Osteocyte (in vitro differentiated cells): ENCODE measurements around the gene VPS9D1. TPM values are rescaled to one million over a fixed set of nuclear protein-coding genes. Genes with fewer than 3 reads are reported as not detected.
"Not testable (repeated sequence)": the region's sequence is repeated elsewhere in the genome, so short reads cannot be mapped to it uniquely, and the experiment has no call there.

Experiments
- DNase-seq: peaks from one replicate; pipeline ENCODE4 v3.0.0; 2021; ENCODE audit warnings: mixed read lengths; ENCODE audit not compliant: unreplicated experiment; ENCODE audit errors: extremely low spot score
- H3K27ac Mint-ChIP-seq: one replicate; pipeline ENCODE4 v1.8.0; 2021; ENCODE audit warnings: mild to moderate bottlenecking, mixed read lengths; ENCODE audit not compliant: unreplicated experiment
- H3K27me3 Mint-ChIP-seq: one replicate; pipeline ENCODE4 v1.8.0; 2021; ENCODE audit warnings: mixed read lengths; ENCODE audit not compliant: unreplicated experiment
- H3K36me3 Mint-ChIP-seq: one replicate; pipeline ENCODE4 v1.8.0; 2021; ENCODE audit warnings: mixed read lengths; ENCODE audit not compliant: unreplicated experiment
- H3K4me1 Mint-ChIP-seq: one replicate; pipeline ENCODE4 v1.8.0; 2021; ENCODE audit warnings: mixed read lengths; ENCODE audit not compliant: unreplicated experiment
- H3K4me3 Mint-ChIP-seq: one replicate; pipeline ENCODE4 v1.8.0; 2021; ENCODE audit warnings: mild to moderate bottlenecking, moderate library complexity, mixed read lengths; ENCODE audit not compliant: unreplicated experiment
- H3K9me3 Mint-ChIP-seq: one replicate; pipeline ENCODE4 v1.8.0; 2021; ENCODE audit warnings: mixed read lengths; ENCODE audit not compliant: unreplicated experiment
- total RNA-seq: library from RNA; stranded (reverse); gene quantifications from 2 replicates; pipeline ENCODE4 v1.2.1, GENCODE V29; 2021
- TF ChIP-seq, protein P1 (sequence below): fragments of 200-600 bp; sonication (generic); IDR thresholded peaks from 2 replicates; pipeline ENCODE4 v1.5.0; 2021; ENCODE audit warnings: antibody characterized with exemption, mild to moderate bottlenecking, moderate library complexity

Gene VPS9D1
- total RNA-seq, 1 donor from 2014 or later: 22.0 TPM

DNA sequence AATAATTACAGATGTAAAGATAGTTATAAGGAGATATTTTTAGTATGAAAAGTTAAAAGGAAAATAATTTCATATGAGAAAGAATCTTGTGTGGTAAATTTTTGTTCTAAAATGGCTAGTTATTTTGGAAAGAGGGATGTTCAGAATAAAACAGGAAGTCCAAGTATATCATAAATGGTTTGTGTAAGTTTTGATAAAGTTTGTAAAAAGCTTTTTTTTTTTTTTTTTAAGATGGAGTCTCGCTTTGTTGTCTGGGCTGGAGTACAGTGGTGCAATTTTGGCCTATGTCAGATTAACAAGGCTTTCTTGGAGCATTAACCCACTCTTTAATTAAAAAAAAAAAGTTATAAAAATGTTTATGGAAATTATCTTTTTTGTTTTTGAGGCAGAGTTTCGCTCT lies 42.4 kb downstream of the VPS9D1 start:
- DNase-seq: no peak
- Mint-ChIP-seq H3K27me3 (no peaks in the 10 kb centered on the region), H3K4me1 (no peaks in the 10 kb centered on the region), H3K36me3 (peaks cover 3% of the 10 kb centered on the region), H3K4me3 (no peak overlapping the region), H3K9me3 (no peaks in the 10 kb centered on the region), H3K27ac (no peak overlapping the region)
- TF ChIP-seq, protein P1, sequence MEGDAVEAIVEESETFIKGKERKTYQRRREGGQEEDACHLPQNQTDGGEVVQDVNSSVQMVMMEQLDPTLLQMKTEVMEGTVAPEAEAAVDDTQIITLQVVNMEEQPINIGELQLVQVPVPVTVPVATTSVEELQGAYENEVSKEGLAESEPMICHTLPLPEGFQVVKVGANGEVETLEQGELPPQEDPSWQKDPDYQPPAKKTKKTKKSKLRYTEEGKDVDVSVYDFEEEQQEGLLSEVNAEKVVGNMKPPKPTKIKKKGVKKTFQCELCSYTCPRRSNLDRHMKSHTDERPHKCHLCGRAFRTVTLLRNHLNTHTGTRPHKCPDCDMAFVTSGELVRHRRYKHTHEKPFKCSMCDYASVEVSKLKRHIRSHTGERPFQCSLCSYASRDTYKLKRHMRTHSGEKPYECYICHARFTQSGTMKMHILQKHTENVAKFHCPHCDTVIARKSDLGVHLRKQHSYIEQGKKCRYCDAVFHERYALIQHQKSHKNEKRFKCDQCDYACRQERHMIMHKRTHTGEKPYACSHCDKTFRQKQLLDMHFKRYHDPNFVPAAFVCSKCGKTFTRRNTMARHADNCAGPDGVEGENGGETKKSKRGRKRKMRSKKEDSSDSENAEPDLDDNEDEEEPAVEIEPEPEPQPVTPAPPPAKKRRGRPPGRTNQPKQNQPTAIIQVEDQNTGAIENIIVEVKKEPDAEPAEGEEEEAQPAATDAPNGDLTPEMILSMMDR: no peak

DNA sequence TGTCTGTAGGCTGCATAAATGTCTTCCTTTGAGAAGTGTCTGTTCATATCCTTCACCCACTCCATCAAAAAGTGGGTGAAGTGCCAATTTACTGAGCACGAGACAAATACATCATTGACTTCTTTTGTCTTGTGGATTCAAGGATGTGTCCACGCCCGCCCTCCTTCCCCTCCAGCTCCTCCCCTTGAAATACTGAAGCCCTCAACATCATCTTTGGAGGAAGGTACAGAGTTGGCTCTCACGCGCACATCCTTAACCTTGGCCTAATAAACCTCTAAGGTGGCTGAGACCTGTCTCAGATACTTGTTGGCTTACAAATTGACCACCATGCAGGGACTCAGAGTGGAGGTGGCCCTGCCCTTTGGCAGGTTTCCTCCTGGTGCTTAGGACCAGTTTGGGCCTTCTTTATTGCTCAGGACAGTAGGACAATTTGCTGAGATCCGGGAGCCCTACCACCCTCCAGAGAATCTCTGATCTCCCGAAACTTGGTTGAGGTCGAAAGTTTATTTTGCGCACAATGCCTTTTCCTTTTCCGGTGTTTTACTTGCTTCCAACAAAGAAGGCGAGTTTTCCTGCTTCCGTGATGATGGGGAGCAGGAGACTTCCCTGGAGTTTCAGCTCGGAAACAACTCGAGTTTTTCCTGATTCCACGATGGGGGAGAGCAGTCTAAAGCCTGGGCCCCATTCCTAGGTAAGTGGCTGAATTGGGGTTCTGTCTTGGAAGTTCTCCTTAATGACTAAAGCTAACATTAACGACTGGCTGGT lies 48.3 kb downstream of the VPS9D1 start:
- Mint-ChIP-seq H3K27me3 (no peaks in the 10 kb centered on the region), H3K27ac (no peak overlapping the region), H3K4me3 (no peak overlapping the region), H3K36me3 (no peaks in the 10 kb centered on the region), H3K4me1 (peaks cover 2% of the 10 kb centered on the region), H3K9me3 (no peaks in the 10 kb centered on the region)
- no peak for DNase-seq
- TF ChIP-seq, protein P1: no peak

DNA sequence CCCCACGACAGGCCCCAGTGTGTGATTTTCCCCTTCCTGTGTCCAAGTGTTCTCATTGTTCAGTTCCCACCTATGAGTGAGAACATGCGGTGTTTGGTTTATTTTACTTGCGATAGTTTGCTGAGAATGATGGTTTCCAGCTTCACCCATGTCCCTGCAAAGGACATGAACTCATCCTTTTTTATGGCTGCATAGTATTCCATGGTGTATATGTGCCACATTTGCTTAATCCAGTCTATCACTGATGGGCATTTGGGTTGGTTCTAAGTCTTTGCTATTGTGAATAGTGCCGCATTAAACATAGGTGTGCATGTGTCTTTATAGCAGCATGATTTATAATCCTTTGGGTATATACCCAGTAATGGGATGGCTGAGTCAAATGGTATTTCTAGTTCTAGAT lies 49.1 kb downstream of the VPS9D1 start:
- H3K36me3 Mint-ChIP-seq, H3K4me1 Mint-ChIP-seq, DNase-seq: not testable (repeated sequence)

GRCh38 chr16:89670496-89671431 lies 49.9 kb downstream of the VPS9D1 start:
- Mint-ChIP-seq H3K27ac (no peak overlapping the region), H3K4me1 (peaks cover 2% of the 10 kb centered on the region), H3K4me3 (no peak overlapping the region), H3K9me3 (peaks cover 6% of the 10 kb centered on the region), H3K36me3 (peaks cover 4% of the 10 kb centered on the region), H3K27me3 (no peaks in the 10 kb centered on the region)
- TF ChIP-seq, protein P1: no peak
- DNase-seq: no peak

More for the DNA sequence above, 49.1 kb downstream of the VPS9D1 start:
- not testable (repeated sequence) for H3K9me3 Mint-ChIP-seq, H3K4me3 Mint-ChIP-seq, H3K27me3 Mint-ChIP-seq, H3K27ac Mint-ChIP-seq

- H3K9me3 Mint-ChIP-seq: peaks cover 6% of the 10 kb centered on the region
Observed at GRCh38 chr16:89669755-89670154, 50.9 kb downstream of the VPS9D1 start.

More at GRCh38 chr16:89669755-89670154, 50.9 kb downstream of the VPS9D1 start:
- no peaks in the 10 kb centered on the region for H3K27me3 Mint-ChIP-seq
- no peak overlapping the region for H3K27ac Mint-ChIP-seq
- TF ChIP-seq, protein P1: no peak
- H3K4me3 Mint-ChIP-seq: no peak overlapping the region
- H3K4me1 Mint-ChIP-seq: peaks cover 2% of the 10 kb centered on the region
- peaks cover 7% of the 10 kb centered on the region for H3K36me3 Mint-ChIP-seq
- DNase-seq: no peak
